ENCODE measurements around the gene TERB2. TPM values are rescaled to one million over a fixed set of nuclear protein-coding genes. Genes with fewer than 3 reads are reported as not detected.

TERB2 gene
- total and polyA plus RNA-seq, 9 donors, result 1.8 TPM; not detected in 8

- Histone ChIP-seq H3K4me1 (ENCODE audit: insufficient read depth) (peaks cover 4% of the 10 kb centered on the region), H3K27ac (no peak overlapping the region), H3K27me3 (no peaks in the 10 kb centered on the region), H3K36me3 (no peaks in the 10 kb centered on the region), H3K4me3 (no peak overlapping the region), H3K9me3 (no peaks in the 10 kb centered on the region)
- intact Hi-C loops (cut with DNase I), result no loop called here
- TF ChIP-seq CTCF (IDR thresholded peaks at IDR 0.05), result no peak
- TF ChIP-seq POLR2A (IDR thresholded peaks at IDR 0.05), result no peak
- no peak for TF ChIP-seq EP300 (IDR thresholded peaks at IDR 0.05)
- WGBS, 3 donors, result 84 to 96% (median 90%) methylated on average over 4 of the region's 4 CpGs
- DNase-seq, result no peak
Measured at GRCh38 chr15:45027220-45027619, 70.7 kb downstream of the TERB2 start.

Small RNA genes lying within 50 kb of the gene (small RNA-seq; reads per million reads assigned to genes)
- gene RNU1-78P (not detected), gene RNU6-1108P (not detected), gene RNU6-1332P (not detected), gene RNU6-966P (not detected)

Other genes starting within 250 kb of the TERB2 start
- 1 to 10 TPM in 5 of 7 donors, under 1 TPM in 2; 0.20 to 1.9 (median 1.2) TPM for gene PATL2, start 245.4 kb upstream of the TERB2 start, total RNA-seq
- gene PATL2, start 245.4 kb upstream of the TERB2 start, polyA plus RNA-seq, result 1 to 10 TPM; 1.3 to 2.3 TPM
- gene B2M, start 245.2 kb upstream of the TERB2 start, total RNA-seq, result 1,000 to 10,000 TPM in 4 of 7 donors, 100 to 1,000 TPM in 3; 827 to 3,158 (median 1,148) TPM
- gene B2M, start 245.2 kb upstream of the TERB2 start, polyA plus RNA-seq, result 1,000 to 10,000 TPM; 2,417 to 6,504 TPM
- 10 to 100 TPM in 6 of 7 donors, 1 to 10 TPM in 1; 7.0 to 25.5 (median 19.7) TPM for gene TRIM69, start 220.2 kb upstream of the TERB2 start, total RNA-seq
- 10 to 100 TPM; 16.3 to 51.4 TPM for gene TRIM69, start 220.2 kb upstream of the TERB2 start, polyA plus RNA-seq
- gene SORD, start 66.5 kb downstream of the TERB2 start, total RNA-seq, result 10 to 100 TPM in 3 of 7 donors, 1 to 10 TPM in 4; 3.9 to 10.4 (median 8.3) TPM
- gene SORD, start 66.5 kb downstream of the TERB2 start, polyA plus RNA-seq, result 10 to 100 TPM in 1 of 2 donors, 1 to 10 TPM in 1; 4.3 to 25.0 TPM
- gene DUOX2, start 157.5 kb downstream of the TERB2 start, total RNA-seq, result 1 to 10 TPM in 1 of 7 donors, under 1 TPM in 6; 0.05 to 1.1 (median 0.63) TPM
- gene DUOX2, start 157.5 kb downstream of the TERB2 start, polyA plus RNA-seq, result 1 to 10 TPM in 1 of 2 donors, under 1 TPM in 1; 0.30 to 1.6 TPM
- under 1 TPM in 1 of 7 donors, not detected in 6; 0.18 TPM for gene DUOXA2, start 157.6 kb downstream of the TERB2 start, total RNA-seq
- under 1 TPM in 1 of 2 donors, not detected in 1; 0.17 TPM for gene DUOXA2, start 157.6 kb downstream of the TERB2 start, polyA plus RNA-seq
- 1 to 10 TPM in 4 of 7 donors, under 1 TPM in 3; 0.30 to 4.1 (median 1.2) TPM for gene DUOXA1, start 173.2 kb downstream of the TERB2 start, total RNA-seq
- gene DUOXA1, start 173.2 kb downstream of the TERB2 start, polyA plus RNA-seq, result under 1 TPM; 0.51 to 0.77 TPM
- gene DUOX1, start 173.3 kb downstream of the TERB2 start, total RNA-seq, result 1 to 10 TPM in 5 of 7 donors, under 1 TPM in 2; 0.23 to 9.2 (median 2.2) TPM
- gene DUOX1, start 173.3 kb downstream of the TERB2 start, polyA plus RNA-seq, result under 1 TPM; 0.47 to 0.87 TPM
- gene SHF, start 231.3 kb downstream of the TERB2 start, total RNA-seq, result 10 to 100 TPM; 18.3 to 45.3 (median 30.5) TPM
- 10 to 100 TPM; 17.5 to 31.2 TPM for gene SHF, start 231.3 kb downstream of the TERB2 start, polyA plus RNA-seq

Measured in ovary (tissue), 9 donors.